GM10266 (cell line): ENCODE results near the gene PDS5B.

Experiments
- DNase-seq: peaks from one replicate; pipeline ENCODE4 v3.0.0; 2012; ENCODE audit errors: extremely low spot score
- CTCF ChIP-seq: IDR thresholded peaks from 2 replicates; pipeline ENCODE4 v1.5.1; 2012; ENCODE audit warnings: mild to moderate bottlenecking, low read depth; ENCODE audit not compliant: control insufficient read depth, insufficient read depth; ENCODE audit errors: missing control alignments

PDS5B gene

GRCh38 chr13:32751340-32751739 lies 165.1 kb downstream of the PDS5B start:
- no peak for TF ChIP-seq CTCF
- DNase-seq: no peak

GRCh38 chr13:32752311-32752710 lies 166.1 kb downstream of the PDS5B start:
- no peak for TF ChIP-seq CTCF

GRCh38 chr13:32752997-32753606 lies 166.8 kb downstream of the PDS5B start:
- TF ChIP-seq CTCF: no peak
- no peak for DNase-seq

More at GRCh38 chr13:32752311-32752710, 166.1 kb downstream of the PDS5B start:
- DNase-seq: no peak

GRCh38 chr13:32754179-32754578 lies 167.9 kb downstream of the PDS5B start:
- DNase-seq: no peak
- TF ChIP-seq CTCF: no peak

- TF ChIP-seq CTCF: no peak
- no peak for DNase-seq
These were observed 172.9 kb downstream of the PDS5B start for GRCh38 chr13:32759152-32759551.

GRCh38 chr13:32761472-32761871 lies 175.2 kb downstream of the PDS5B start:
- DNase-seq: no peak
- no peak for TF ChIP-seq CTCF

- no peak for DNase-seq
- no peak for TF ChIP-seq CTCF
These were observed 192.9 kb downstream of the PDS5B start for GRCh38 chr13:32779119-32779518.
